GM10266 (cell line): ENCODE measurements around the gene FADS6.
"Not testable (repeated sequence)": the region's sequence is repeated elsewhere in the genome, so short reads cannot be mapped to it uniquely, and the experiment has no call there.

Experiments used
- DNase-seq: peaks from one replicate; pipeline ENCODE4 v3.0.0; 2012; ENCODE audit errors: extremely low spot score
- TF ChIP-seq, protein P1 (sequence below): IDR thresholded peaks from 2 replicates; pipeline ENCODE4 v1.5.1; 2012; ENCODE audit warnings: mild to moderate bottlenecking, low read depth; ENCODE audit not compliant: control insufficient read depth, insufficient read depth; ENCODE audit errors: missing control alignments

FADS6 gene

DNA sequence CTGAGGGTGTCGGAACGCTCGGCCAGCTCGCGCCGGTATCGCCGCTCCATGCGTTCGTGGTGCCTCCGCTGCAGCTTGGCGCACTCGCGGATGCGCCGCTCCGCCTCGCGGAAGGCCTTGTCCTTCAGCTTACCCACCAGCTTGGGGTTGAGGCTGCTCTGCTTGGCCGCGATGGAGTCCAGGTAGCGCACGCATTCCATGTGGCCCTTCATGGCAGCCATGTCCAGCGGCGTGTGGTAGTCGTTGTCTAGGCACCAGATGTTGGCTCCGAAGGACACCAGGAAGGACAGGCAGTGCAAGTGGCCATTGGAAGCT is 26.8 kb upstream of the FADS6 start:
- TF ChIP-seq, protein P1, sequence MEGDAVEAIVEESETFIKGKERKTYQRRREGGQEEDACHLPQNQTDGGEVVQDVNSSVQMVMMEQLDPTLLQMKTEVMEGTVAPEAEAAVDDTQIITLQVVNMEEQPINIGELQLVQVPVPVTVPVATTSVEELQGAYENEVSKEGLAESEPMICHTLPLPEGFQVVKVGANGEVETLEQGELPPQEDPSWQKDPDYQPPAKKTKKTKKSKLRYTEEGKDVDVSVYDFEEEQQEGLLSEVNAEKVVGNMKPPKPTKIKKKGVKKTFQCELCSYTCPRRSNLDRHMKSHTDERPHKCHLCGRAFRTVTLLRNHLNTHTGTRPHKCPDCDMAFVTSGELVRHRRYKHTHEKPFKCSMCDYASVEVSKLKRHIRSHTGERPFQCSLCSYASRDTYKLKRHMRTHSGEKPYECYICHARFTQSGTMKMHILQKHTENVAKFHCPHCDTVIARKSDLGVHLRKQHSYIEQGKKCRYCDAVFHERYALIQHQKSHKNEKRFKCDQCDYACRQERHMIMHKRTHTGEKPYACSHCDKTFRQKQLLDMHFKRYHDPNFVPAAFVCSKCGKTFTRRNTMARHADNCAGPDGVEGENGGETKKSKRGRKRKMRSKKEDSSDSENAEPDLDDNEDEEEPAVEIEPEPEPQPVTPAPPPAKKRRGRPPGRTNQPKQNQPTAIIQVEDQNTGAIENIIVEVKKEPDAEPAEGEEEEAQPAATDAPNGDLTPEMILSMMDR, result no peak
- DNase-seq, result no peak

GRCh38 chr17:74919440-74920305 is 26.2 kb upstream of the FADS6 start:
- TF ChIP-seq, protein P1, result peak; percentile 45
- DNase-seq, result no peak

DNA sequence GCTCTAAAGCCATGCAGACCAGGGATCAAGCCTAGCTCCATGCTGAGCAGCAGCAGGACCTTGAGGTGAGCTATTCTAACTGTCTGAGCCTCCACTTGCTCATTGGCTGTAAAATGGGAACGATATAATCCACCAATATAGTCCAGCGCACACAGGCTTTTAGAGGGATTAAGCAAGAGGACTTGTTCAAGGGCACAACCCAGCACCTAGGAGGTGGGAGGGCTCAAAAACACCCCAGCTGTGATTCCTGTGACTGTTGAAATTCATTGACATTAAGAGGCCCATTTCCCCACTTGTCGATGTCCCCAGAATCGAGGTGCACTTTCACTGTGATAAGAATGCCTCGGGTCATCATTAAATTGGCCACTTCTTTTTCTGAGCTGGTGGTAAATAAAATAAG is 25.5 kb upstream of the FADS6 start:
- DNase-seq, result no peak
- TF ChIP-seq, protein P1, result no peak

DNA sequence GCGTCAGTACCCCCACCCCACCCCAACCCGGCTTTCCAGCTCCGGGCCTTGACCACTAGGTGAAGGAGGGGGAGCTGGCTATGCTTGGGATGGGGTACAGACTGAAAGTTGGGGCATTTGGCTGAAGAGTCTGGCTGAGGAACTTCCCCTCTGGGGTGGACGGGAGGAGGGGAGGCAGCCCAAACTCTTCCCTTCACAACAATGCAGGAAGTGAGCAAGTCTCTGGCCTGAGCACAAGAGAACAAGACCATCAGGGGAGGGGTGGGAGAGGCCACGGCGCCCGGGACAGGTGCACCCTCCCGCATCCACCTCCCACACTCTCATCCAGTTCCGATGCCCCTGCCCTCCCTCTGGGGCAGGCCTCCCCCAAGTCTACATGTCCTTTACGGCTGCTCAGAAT is 24.0 kb upstream of the FADS6 start:
- TF ChIP-seq, protein P1, result no peak
- DNase-seq, result no peak

- DNase-seq, result no peak
- TF ChIP-seq, protein P1, result no peak
These were observed 23.4 kb upstream of the FADS6 start for GRCh38 chr17:74916851-74917199.

- DNase-seq, result no peak
- TF ChIP-seq, protein P1, result no peak
These were observed 22.9 kb upstream of the FADS6 start for GRCh38 chr17:74916136-74916850.

DNA sequence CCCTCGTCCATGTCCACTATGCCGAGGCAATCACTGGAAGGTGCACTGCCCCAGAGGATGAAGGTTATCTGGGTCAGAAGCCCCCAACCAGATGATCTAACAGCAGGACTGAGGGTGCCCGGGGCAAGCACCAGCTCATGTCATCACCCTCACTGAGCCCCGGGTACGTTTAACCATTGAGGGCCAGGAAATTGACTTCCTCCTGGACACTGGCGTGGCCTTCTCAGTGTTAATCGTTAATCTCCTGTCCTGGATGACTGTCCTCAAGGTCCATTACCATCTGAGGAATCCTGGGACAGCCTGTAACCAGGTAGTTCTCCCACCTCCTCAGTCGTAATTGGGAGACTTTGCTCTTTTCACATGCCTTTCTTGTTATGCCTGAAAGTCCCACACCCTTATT is 18.0 kb upstream of the FADS6 start:
- not testable (repeated sequence) for DNase-seq

GRCh38 chr17:74909097-74909496 is 15.7 kb upstream of the FADS6 start:
- DNase-seq, result not testable (repeated sequence)
